ENCODE measurements around the gene HOXA11.

The HOXA11 gene

DNA sequence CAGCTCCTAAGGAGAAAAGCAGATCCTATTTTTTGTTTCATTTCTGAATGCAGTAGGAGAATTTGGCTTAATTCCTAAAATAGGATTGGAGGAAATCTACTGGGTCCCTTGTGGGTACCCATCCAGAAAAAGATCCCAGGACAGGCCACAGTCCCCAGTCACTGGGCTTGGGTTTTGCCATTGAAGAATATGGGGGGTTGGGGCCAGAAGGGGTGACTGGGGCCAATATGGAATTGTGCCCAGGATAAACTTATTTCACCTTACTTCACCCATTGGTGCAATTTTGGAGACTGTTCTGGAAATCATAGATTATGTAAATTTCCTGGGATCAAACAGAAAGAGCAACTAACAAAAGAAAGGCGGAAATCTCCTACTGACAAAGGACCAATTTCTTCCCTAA, 46.6 kb downstream of the HOXA11 start:
- Mint-ChIP-seq H3K27ac (no peak overlapping the region), H3K4me1 (peaks cover 32% of the 10 kb centered on the region), H3K9me3 (no peaks in the 10 kb centered on the region), H3K4me3 (no peak overlapping the region), H3K27me3 (peaks cover 85% of the 10 kb centered on the region)
- ATAC-seq (no peak), DNase-seq (no peak)

DNA sequence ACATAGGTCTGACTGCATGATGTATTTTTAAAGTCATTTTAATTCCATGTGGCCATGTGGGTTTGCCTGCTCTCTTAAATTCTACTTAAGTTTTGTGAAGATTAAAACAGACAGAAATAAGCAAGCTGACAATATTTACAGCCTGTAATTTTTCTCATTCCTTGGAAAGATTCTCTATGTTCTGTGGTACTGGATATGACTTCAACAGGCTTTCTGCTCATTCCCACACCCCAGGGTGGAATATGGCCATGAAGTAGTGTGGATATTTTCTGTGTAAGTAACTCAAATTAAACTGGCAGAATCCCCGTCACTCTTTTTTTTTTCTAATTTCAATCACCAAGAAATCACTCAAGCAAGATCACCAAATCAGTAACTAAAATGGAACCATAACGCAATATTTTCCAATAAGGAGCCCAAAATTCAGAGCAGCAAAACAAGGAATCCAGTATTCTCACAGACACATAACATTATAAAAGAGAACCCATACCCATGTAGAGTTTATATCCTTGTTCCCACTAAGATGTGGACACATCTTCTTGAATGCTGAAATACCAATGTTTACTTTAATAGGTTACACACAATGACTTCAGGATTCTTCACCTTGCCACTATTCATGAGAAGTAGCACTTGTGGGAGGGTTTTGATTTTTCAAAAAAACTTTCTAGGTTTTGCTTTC, 47.3 kb downstream of the HOXA11 start:
- no peak for DNase-seq
- peaks cover 32% of the 10 kb centered on the region for H3K4me1 Mint-ChIP-seq
- no peak overlapping the region for H3K27ac Mint-ChIP-seq
- no peak overlapping the region for H3K4me3 Mint-ChIP-seq
- no peaks in the 10 kb centered on the region for H3K9me3 Mint-ChIP-seq
- H3K27me3 Mint-ChIP-seq, result peaks cover 88% of the 10 kb centered on the region
- no peak for ATAC-seq

DNA sequence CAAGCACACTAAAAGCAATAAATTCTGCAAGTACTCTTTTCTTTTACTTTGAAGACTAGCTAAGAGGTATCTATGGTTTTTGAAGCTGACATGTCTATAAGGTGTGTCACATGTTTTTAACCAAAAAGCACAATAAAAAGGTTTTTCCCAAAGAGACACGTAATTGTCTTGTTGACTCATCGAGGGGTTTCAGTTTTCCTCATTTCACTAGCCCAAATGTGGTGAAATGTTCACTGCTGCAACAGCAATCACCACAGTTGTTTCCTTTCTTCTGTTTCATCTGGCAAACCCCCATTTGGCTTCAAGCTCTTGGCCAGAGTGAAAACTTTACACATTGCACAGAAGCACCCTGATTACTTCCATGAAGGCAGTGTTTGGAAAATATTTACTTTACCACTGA, 50.6 kb downstream of the HOXA11 start:
- ATAC-seq, result peak; percentile 80
- H3K27ac Mint-ChIP-seq, result peak overlapping the region in 1 of 2 donors; percentile 75

DNA sequence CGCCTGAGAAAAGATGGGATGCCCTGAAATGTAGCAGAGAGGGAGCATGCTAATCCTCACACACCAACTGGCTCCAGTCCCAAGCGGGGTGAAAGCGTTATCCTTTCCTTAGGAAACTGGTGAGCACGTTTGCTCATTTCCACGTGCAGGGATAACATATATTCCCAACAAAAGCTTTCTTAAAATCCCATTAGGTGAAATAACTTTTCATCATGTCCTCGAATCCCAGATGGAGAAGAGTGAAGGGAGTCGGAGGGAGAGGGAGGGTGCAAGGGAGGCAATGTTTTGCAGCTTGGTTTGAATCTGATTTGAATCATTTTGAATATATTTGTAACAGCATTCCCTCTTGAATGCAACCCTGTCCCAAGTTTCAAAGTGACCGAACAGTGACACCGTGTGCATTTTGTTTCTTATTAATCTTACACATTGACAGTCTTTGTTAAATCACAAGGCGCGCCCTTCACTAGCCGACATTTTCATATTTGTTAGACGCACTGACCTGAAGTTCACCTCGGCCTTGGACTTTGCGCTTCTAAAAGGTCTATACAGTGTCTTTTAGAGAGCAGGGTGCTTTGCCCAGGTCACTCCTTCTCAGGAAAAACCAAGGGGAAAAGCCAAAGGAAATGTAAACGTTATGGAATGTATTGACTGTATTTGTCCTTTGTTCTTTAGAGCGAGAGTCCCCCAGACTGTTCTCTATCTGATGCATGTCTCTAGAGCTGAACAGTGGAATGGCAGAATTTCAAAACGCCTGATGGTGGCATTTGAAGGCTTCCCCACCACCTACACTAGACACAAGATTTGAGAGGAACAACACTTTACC, 51.4 kb downstream of the HOXA11 start:
- Mint-ChIP-seq H3K27ac (peak overlapping the region; percentile 34 to 83), H3K4me3 (peak overlapping the region in 1 of 2 donors; percentile 31), H3K27me3 (peaks cover 70% of the 10 kb centered on the region)

More for the DNA sequence above, 50.6 kb downstream of the HOXA11 start:
- Mint-ChIP-seq H3K4me3 (peak overlapping the region; percentile 24 to 36), H3K27me3 (peaks cover 67% of the 10 kb centered on the region), H3K9me3 (no peaks in the 10 kb centered on the region), H3K4me1 (peaks cover 32% of the 10 kb centered on the region)
- peak; percentile 32 to 64 for DNase-seq

DNA sequence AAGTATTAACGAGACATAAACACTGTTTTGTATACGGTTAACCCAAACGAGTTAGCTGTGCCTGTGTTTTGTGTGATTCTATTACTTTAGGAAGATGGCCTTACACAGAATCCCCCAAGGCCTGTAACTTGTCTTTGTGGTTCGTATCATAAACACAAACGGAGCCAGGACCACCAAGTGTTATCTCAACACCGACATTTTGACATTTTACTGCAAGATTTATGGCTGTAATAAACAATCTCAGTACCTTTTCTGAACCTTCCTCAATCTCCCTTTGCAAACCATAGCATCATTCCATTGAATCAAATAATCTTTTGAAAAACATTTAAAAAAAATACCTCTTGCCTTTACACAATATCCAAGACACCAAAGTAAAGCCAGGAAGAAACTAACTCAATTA, 52.1 kb downstream of the HOXA11 start:
- Mint-ChIP-seq H3K9me3 (no peaks in the 10 kb centered on the region), H3K27me3 (peaks cover 70% of the 10 kb centered on the region), H3K27ac (no peak overlapping the region), H3K4me3 (no peak overlapping the region), H3K4me1 (peaks cover 32% of the 10 kb centered on the region)
- ATAC-seq (no peak), DNase-seq (no peak)

More for the DNA sequence above, 51.4 kb downstream of the HOXA11 start:
- Mint-ChIP-seq H3K4me1 (peaks cover 32% of the 10 kb centered on the region), H3K9me3 (no peaks in the 10 kb centered on the region)
- ATAC-seq (no peak), DNase-seq (no peak)

DNA sequence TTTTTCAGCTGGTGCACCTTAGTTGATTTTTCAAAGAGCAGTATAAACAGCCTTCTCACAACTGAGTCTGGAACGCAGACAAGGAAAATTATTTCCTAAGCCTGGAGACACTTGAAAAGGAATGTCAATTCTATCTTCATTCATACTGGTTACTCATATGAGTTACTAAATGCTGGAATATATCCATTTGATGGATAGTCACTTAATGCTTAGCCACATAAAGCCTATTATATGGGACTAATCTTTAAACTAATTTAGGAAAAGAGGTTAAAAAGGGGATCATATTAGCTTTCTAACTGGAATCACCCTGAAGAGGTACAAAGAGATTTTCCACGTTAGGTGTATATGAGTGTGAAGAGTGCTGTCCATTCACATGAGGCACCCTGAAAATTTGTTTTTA, 52.8 kb downstream of the HOXA11 start:
- DNase-seq, result no peak
- Mint-ChIP-seq H3K9me3 (no peaks in the 10 kb centered on the region), H3K27ac (no peak overlapping the region), H3K4me3 (no peak overlapping the region), H3K27me3 (peaks cover 70% of the 10 kb centered on the region), H3K4me1 (peaks cover 30% of the 10 kb centered on the region)
- ATAC-seq, result no peak

DNA sequence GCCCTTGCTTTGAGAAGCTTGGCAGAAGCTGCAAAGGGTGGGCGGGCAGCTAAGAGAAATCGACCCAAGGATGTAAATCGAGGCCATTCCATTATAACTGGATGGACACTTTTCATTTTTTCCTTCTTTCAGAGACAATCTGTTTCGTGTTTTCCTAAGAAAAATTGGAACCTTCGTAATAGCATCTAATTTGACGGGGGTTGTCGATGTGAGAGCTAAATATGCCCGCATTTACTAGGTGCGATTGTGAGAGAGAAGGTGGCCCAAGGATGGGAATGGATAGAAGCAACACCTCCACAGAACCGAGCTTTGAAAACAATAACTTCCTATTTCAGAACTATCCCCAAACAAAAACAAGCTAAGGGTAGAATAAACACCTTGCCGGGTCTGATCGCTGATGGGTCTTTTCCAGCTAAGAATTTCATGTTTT, 53.6 kb downstream of the HOXA11 start:
- Mint-ChIP-seq H3K4me1 (peaks cover 27% of the 10 kb centered on the region), H3K9me3 (no peaks in the 10 kb centered on the region), H3K27me3 (peaks cover 66% of the 10 kb centered on the region), H3K27ac (peak overlapping the region in 1 of 2 donors; percentile 67), H3K4me3 (peak overlapping the region; percentile 58 to 69)
- DNase-seq (no peak), ATAC-seq (no peak)

Measured in stimulated activated naive CD8-positive, alpha-beta T cell treated with anti-CD3 and anti-CD28 coated beads, Interleukin-15, amount 100 ng/mL, for 72 hours (primary cell).